Inferior parietal cortex (tissue), 1 donor: Measurements from ENCODE around the gene PPP1R11.
A peak's percentile ranks its signal among the peaks of the same experiment; 100 is the strongest.
"Not testable (repeated sequence)": the region's sequence is repeated elsewhere in the genome, so short reads cannot be mapped to it uniquely, and the experiment has no call there.

Experiments used
- DNase-seq: peaks from one replicate; pipeline ENCODE4 v3.0.0-alpha.2; 2016; ENCODE audit errors: extremely low spot score

The PPP1R11 gene

GRCh38 chr6:30097902-30098768 is 31.1 kb downstream of the PPP1R11 start:
- DNase-seq, result no peak

- no peak for DNase-seq
Measured at GRCh38 chr6:30100154-30100553, 33.2 kb downstream of the PPP1R11 start.

- DNase-seq, result no peak
Measured at GRCh38 chr6:30100585-30101443, 33.8 kb downstream of the PPP1R11 start.

- DNase-seq, result peak; percentile 74
Measured at GRCh38 chr6:30101444-30102413, 34.7 kb downstream of the PPP1R11 start.

- no peak for DNase-seq
Measured at GRCh38 chr6:30102414-30102969, 35.5 kb downstream of the PPP1R11 start.

GRCh38 chr6:30102970-30103871 is 36.2 kb downstream of the PPP1R11 start:
- peak; percentile 94 for DNase-seq

- DNase-seq, result no peak
Measured at GRCh38 chr6:30103872-30104179, 36.8 kb downstream of the PPP1R11 start.

GRCh38 chr6:30104661-30105060 is 37.7 kb downstream of the PPP1R11 start:
- DNase-seq, result no peak

- no peak for DNase-seq
Measured at GRCh38 chr6:30111266-30111856, 44.4 kb downstream of the PPP1R11 start.

GRCh38 chr6:30112402-30112994 is 45.5 kb downstream of the PPP1R11 start:
- no peak for DNase-seq

- no peak for DNase-seq
Measured at GRCh38 chr6:30113003-30113759, 46.2 kb downstream of the PPP1R11 start, which contains the start of gene TRIM31. TRIM31 (minus strand) TSS chr6:30113090; CDS start chr6:30112805, 285 bp downstream.

- no peak for DNase-seq
Measured at GRCh38 chr6:30113841-30114240, 46.8 kb downstream of the PPP1R11 start.

GRCh38 chr6:30116724-30117123 is 49.7 kb downstream of the PPP1R11 start:
- DNase-seq, result no peak

- DNase-seq, result not testable (repeated sequence)
Measured at GRCh38 chr6:30118691-30119090, 51.7 kb downstream of the PPP1R11 start.
